HG03097 (cell line): Measurements from ENCODE around the gene SPTLC3.

Experiments used
- ATAC-seq: cut with Tn5 transposase; IDR thresholded peaks from one replicate; pipeline ENCODE4 v1.9.1; 2021; ENCODE audit not compliant: unreplicated experiment, low FRiP score

SPTLC3 gene

DNA sequence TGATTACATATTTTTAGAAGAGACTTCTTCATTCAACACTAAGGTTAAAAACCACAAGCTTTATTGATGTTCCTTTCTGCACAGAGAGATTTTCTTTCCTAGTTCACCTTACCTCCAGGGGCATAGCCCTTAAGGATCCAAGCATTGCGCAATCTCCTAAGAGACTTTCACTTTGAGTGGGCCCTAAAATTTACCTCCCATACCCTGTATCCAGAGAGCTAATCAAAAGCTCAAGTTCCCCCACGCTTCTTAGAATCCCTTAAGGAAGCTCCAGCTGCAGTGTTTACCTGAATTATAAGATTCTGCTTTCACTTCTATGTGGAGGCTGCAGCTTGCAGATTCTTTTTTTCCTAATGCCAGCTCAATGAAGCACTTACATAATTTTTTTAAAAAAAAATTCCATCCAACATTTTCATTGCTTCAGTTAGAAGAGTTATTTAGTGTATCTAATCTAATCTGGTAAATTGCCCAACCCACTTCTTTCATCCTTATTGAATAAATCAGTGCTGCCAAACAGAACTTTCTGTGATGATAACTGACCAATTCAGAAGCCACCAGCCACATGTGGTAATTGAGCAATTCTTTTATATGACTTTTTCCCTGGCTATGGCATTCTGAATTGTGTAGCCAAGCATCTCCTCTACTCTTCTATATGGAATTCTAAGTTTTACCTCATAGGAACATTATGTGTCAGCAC, 24.6 kb upstream of the SPTLC3 start:
- ATAC-seq = no peak

DNA sequence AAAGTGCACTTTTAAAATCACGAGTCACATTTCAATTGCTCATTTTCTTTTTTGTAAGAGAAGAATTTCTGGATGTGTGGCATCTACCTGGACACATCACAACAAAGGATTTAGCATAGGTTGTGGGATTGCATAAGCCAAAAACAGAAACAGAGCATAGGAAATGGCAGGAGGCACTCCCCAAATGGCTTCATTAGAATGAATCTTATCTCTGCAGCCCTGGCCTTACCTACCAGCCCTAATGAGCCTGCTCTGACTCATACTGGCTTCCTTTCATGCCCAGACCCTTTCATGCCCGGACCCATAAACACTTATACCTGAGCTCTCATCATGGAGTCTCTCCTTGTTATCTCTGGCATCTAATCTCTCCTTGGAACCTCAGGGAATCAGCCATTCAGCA, 23.9 kb upstream of the SPTLC3 start:
- ATAC-seq = no peak

DNA sequence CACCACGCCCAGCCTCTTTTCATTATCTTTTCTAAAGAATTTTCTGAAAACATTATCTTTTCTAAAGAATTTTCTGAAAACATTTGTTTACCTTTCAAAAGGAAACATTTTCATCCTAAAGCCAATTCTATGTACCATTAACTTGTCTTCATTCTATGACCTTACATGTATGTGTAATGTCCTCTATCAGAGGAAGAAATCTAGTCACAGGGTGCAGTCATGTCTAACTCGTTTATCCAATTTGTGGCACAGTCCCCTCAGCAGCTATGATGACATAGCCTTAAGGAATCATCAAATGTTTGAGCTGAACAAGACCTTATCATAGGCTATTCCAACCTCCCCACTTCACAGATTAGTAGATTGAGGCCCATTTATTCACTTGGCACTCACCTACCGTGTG, 21.5 kb upstream of the SPTLC3 start:
- ATAC-seq = no peak

DNA sequence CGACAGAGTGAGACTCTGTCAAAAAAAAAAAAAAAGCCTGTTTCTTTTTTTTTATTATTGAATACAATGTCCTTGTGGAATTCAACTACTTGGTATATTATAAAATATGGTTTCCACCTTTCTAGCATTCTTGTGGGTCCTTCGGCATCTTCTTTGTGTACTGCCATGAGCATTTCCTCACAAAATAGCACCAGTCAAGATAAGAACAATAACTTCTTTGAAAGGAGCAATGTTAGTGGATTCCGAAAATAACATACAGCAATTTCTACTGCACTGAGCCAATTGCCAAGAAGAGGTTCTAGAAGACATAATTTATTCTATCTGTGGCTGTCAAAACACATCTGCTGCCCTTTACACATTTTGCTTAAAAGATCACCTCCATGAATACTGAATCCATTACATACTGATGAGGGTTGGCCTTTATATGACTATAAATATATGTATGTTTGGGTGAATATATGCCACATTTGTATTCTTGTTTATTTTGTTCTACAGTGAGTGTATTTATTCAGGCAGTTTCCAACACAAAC, 19.1 kb upstream of the SPTLC3 start:
- no peak for ATAC-seq

DNA sequence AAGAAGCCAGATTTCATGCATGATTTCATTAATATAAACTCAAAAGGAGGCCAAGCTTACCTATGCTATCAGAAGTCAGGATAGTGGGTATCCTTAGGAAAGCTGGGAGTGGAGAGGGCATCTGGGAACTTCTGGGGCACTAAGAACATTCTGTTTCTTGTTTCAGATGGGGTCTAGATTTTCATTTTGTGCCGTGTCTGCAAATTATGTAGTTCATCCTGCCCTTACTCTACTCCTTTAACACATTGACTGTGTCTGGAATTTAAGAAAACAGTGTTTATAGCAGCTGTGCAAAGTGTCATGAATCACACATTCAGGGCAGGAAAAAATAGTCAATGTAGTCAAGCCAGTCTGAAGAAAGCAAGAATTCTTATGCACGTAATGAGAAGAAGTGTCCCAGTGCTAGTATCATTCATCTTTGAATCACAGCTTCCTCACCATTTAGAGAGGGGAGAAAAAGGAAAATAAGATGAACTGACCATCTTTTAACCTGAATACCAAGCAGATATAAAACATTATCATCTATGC, 11.6 kb upstream of the SPTLC3 start:
- no peak for ATAC-seq

DNA sequence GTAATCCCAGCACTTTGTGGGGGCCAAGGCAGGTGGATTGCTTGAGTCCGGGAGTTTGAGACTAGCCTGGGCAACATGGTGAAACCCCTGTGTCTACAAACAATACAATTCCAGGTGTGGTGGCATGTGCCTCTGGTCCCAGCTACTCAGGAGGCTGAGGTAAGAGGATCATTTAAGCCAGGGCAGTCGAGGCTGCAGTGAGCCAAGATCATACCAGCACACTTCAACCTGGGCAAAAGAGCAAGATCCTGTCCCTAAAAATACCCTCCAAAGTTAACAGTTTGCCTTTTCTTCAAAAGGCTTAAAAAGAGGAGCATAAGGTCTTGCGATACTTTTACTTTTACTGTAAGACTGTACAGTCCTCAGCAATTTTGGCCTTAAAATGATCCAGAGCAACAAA, 10.7 kb upstream of the SPTLC3 start:
- no peak for ATAC-seq

DNA sequence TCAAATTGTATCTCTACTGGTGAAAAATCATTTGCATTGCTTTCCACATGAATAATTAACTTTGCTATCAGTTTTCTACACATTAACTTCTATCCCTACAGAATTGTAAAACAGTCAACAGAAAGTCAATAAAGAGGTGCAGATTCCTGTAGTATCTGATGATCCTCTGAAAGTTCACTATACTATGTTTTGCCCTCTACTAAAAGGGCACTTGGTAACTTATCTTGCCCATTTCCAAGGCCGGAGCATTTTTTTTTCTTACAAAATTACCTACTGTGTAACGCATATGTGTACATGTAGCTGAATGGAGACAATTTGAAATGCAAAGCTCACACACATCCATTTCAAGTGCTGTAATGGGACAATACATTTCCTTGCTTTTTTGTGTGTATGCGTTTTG, 9.6 kb upstream of the SPTLC3 start:
- ATAC-seq = no peak

DNA sequence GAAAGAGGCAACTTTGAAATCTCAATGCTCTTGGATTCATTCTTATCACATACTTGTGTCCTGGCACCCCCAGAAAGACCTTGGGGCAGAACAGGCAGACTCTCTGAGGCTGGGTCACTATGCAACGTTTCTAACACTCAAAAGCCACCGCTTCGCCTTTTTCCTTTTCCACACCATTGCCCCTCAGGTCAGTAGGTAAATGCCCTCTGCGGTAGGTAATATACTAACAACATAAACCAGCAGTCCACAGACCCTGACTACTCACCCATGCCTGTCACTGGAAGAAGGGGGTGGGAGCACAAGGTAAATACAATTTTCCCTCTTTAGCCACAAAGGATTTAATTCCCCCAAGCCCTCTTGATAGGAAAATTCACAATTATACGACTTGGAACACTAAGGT, 6.5 kb upstream of the SPTLC3 start:
- ATAC-seq = no peak

DNA sequence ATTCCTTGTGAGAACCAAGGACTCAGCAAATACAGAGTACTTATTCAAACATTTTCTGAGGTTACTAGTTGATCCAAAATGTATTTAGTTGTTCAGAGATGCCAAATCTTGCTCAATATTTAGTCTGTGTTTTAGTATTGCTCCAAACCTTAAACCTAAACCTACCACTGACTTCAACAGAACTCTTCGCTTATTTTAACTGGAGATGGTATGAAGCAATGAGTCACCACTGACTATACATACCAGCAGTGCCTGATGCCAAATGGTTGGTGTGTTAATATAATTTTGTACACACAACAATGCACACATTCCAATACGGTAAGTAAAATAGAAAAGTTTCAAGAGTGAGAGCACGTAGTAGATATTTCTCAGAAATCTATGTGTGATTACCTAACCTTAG, 1.9 kb upstream of the SPTLC3 start:
- ATAC-seq = no peak

DNA sequence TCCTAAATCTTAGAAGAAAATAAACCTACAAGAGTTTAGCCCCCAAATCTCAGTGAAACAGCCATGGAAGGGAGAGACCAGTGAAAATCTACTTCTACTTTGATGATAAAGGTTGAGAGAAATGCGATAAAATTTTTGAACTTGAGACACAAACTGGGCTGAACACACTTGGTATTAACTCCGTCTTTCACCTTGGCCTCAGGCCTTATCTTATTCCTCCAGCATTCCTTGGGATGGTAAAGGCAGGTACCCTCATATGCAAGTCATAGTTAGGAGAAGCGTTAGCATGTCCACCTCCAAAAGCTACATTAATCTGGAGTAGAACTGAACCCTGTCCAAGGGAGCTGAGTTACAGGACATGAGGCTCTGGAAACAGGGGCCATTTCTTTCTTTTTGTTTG, 1.2 kb upstream of the SPTLC3 start:
- ATAC-seq = no peak

DNA sequence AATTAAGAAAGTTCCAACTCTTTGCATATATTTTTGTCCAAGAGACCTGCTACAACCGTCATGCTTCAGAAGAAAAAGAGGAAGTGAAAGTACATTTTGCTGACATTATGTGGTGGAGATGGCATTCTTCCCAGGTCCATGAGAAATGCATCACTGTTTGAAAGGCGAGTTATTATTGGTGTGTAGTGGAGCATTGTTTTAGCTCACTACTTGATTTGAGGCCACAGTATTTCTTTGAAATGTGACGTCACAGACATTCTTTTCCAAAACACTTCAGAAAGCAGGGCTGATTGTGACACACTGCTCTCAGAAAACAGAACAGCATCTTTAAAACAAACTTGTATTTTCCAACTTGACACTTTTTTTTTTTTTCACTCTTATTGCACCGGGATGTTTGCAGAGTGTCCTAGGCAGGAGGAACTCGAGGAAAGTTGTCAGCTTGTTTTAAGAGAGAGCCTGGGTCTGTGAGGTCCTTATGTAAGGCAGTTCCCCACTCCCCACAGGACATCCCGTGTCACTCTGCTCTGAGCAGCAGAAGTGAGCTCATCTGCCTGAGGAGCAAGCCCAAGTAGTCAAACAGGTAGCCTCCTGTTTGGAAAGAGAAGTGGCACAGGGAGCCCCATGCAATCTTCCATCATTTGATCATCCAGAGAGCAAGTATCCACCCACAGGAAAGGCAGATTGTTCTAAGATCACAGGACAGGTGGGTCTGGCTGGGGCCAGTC, 1.1 kb downstream of the SPTLC3 start:
- ATAC-seq = peak; percentile 92

DNA sequence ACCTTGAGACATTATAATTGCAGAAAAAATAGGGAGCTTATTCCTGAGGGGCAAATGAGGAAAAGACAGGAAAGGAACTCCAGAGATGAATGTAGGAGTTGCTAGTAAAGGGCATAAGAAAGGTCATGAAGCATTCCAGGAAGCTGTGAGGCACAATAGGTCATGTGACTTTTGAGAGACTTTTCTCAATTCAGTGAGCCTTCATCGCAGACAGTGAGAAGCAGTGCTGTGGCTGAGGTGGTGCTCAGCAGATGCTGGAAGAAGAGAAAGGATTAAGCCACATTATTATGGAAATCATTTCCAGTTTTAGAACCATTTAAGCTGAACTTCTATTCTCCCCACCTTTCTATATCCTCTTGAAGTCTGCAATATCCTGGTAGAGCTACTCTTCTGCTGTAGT, 4.1 kb downstream of the SPTLC3 start:
- ATAC-seq = no peak

DNA sequence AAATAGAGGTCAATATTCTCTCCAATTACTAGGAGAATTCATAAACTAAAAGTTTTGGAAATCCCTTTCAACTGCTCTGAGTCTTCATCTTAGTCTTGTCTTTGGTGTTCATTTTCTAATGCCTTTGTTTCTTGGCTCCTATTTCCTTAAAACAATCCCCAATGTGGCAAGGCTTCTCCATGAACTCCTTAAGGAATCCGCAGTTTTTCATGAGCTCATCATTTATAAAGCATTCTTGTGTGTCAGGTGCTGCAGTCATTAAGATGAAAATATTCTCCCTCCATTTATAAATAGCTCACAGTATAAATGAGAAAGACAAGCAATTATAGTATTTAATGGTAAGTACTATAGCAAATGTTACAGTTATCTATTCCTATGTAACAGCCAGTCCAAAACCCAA, 4.6 kb downstream of the SPTLC3 start:
- ATAC-seq = no peak

DNA sequence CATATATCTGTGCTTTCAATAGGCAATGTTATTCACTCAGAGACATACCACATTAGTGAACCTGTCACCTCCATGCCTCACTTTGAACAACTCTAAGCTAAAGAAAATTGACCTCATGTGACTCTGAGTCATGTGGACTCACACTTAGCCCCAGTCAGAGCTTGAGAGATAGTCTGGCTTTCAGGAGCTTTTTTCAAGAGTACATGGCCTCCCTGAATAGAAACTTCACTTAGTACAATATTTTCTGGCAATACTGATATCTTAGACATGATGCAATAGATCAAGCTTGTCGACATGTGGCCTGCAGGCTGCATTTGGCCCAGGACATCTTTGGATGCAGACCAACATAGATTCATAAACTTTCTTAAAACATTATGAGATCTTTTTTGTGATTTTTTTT, 8.5 kb downstream of the SPTLC3 start:
- ATAC-seq = no peak

DNA sequence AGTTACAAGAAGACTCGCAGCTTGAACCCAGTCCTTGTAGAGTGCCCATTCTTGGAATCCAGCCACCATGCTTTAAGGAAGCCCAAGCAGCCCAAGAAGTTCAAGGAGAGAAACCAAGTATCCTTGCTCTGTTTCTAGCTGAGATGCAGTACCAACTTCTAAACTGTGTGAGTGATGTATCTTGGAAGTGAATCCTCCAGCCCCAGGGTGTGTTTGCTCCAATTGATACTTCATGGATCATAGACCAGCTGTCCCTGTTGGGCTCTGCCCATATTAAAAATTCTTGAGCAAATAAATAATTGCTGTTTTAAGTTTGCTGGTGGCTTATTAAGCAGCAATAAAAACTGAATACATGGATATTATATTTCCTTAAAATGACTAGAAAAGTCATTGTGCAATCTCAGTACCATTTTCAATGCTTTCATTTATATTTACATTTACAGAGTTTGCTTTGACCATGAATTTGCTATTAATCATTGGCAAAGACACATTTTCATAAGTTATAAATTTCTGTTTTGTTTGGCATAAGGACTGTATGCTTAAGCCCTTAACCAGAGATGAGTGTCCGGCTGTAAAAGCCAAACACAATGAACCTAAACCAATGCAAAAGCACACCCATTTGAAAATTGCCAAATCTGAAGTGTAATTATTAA, 9.2 kb downstream of the SPTLC3 start:
- no peak for ATAC-seq

DNA sequence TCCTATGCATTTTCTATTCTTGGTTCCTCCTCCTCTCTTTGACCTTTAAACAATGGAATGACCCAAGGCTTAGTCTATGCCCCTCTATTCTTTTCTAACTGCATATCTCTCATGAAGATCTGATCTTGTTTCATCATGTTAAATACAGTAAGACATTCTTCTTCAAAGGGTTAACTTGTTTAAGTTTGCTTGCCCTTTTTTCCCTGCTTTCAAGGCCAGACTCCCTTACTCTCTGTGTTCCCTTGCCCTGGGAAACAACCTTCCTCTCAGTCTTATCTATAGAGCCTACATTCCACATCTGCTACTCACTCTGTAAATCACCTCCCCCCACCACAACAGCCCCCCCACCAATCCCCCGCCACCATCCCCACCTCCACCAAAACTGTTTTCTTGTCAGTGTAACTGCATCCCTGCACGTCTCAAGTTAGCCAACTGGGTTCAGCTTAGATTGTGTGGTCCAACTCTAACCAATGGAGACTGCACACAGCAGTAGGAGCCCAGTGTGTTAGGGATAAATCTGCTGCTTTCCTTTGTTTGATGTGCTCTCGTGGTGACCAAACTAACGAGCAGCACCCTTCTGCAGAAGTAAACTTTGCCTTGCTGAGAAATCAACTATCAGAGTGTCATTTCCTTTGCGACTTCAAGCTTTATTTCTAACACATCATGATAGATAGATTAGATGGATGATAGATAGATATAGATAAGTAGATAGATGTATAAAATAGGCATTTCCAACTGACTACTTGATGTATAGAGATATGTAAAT, 12.6 kb downstream of the SPTLC3 start:
- no peak for ATAC-seq

DNA sequence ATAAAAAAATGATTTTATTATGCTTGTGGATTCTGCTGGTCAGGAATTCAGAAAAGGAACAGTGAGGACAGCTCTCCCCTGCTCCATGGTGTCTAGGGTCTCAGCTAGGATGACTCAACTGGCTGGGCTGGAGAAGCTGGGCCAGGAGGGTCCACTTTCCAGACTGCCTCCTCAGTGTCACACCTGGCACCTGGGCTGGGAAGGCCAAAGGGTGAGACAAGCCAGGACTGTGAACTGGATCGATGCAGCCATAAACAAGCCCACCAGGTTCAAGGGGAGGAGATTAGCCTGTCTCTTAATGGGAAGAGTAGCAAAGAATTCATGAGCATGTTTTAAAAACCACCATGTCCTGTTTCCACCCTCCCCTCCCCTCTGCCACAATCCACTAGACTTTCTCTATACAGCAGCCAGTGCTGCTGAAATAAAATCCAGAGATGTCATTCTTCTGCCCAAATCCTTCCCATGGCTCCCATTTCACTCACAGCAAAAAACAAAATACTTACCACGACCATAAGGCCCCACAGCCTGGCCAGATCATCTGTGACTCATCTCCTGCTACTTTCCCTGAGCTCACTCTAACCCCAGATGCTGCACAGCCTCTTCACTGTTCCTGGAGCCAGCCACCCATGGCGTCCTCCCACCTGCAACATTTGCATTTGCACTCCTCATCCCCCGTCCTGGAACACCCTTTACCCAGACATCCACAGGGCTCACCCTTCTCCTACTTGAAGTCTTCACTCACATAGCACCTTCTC, 13.8 kb downstream of the SPTLC3 start:
- ATAC-seq = no peak

DNA sequence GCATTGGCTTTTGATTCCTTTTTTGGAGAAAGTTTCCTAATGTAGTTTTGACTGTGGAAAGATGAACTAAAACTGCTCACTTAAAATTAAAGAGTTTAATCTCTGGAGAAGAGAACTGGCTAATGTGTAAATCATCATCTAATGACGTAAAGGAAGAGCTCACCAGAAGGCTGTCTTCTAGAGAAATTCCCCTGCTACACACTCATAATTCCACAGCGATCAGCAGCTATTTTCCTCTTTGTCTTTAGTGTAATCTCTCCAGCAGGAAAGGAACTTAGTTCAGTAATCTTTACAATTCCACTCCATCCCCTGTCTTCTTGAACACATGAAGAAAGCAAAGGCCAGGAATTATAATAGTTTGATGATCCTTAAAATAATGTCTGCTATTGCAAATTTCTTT, 15.8 kb downstream of the SPTLC3 start:
- no peak for ATAC-seq

DNA sequence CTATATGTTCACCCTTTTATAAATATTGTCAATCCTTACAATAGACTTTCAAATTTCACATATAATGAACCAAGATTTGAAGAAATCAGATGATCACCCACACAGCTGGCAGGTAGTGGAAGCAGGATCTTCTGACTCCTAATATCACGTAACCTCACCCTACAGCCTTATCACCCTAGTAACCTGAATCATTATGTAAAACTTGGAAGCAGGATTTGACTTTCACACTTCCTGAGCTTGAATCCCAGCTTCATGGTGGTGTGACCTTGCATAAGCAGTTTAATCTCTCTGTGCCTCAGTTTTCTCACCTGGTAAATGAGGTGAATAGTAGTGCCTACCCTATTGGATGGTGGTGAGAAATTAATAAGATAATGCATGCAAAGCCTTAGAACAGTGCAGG, 16.4 kb downstream of the SPTLC3 start:
- no peak for ATAC-seq

DNA sequence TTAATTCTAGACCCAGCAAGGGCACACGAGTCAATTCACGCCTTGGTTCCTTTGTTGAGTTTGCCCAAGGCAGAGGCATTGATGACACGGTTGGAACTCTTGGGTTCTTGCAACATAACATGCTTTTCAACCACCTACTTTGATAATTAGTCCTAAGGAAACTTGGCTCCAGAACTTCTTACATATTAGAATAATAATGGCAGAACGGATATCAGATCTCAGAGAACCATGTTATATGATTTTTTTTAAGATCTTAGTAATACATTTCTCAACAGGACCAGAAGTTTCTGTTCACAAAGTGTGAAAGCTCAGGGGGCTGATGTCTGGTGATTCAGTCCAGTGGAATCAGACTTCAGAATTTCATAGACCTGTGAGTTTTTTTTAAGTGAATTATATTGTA, 19.2 kb downstream of the SPTLC3 start:
- ATAC-seq = no peak
